ENCODE measurements around the gene SLC5A8. TPM values are rescaled to one million over a fixed set of nuclear protein-coding genes. Genes with fewer than 3 reads are reported as not detected.

Gene SLC5A8
- polyA plus RNA-seq, 3 donors: not detected

- TF ChIP-seq, protein P1, sequence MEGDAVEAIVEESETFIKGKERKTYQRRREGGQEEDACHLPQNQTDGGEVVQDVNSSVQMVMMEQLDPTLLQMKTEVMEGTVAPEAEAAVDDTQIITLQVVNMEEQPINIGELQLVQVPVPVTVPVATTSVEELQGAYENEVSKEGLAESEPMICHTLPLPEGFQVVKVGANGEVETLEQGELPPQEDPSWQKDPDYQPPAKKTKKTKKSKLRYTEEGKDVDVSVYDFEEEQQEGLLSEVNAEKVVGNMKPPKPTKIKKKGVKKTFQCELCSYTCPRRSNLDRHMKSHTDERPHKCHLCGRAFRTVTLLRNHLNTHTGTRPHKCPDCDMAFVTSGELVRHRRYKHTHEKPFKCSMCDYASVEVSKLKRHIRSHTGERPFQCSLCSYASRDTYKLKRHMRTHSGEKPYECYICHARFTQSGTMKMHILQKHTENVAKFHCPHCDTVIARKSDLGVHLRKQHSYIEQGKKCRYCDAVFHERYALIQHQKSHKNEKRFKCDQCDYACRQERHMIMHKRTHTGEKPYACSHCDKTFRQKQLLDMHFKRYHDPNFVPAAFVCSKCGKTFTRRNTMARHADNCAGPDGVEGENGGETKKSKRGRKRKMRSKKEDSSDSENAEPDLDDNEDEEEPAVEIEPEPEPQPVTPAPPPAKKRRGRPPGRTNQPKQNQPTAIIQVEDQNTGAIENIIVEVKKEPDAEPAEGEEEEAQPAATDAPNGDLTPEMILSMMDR (IDR thresholded peaks at IDR 0.05): no peak
- no peak overlapping the region for H3K27ac ChIP-seq (ENCODE audit: low read depth in 1 of 2, low read length in 2 of 2)
- intact Hi-C loops (cut with micrococcal nuclease): no loop called here
- no peaks in the 10 kb centered on the region for H3K27me3 ChIP-seq (ENCODE audit: control insufficient read depth in 2 of 2, insufficient read depth in 2 of 2, low read length in 2 of 2)
- no peaks in the 10 kb centered on the region for H3K9me3 ChIP-seq (replicated peaks in 1 of 2; ENCODE audit: control insufficient read depth in 1 of 2, insufficient read depth in 1 of 2, low read length in 2 of 2)
- H3K79me2 ChIP-seq (ENCODE audit: insufficient read depth, low read length): no peaks in the 10 kb centered on the region
- H2AFZ ChIP-seq (ENCODE audit: insufficient read depth, low read depth, low read length, poor library complexity, severe bottlenecking): no peak overlapping the region
- Mint-ChIP-seq H3K27me3 (ENCODE audit: low read depth in 3 of 3) (peaks cover 0 to 2% (median 2%) of the 10 kb centered on the region in 3 donors), H3K4me3 (no peak overlapping the region), H3K9me3 (no peaks in the 10 kb centered on the region), H3K36me3 (no peaks in the 10 kb centered on the region), H3K4me1 (peaks cover 2% of the 10 kb centered on the region), H3K27ac (no peak overlapping the region)
- H4K20me1 ChIP-seq (ENCODE audit: insufficient read depth, low read length): no peaks in the 10 kb centered on the region
- H3K36me3 ChIP-seq (replicated peaks in 1 of 2; ENCODE audit: control insufficient read depth in 1 of 2, insufficient read depth in 2 of 2, low read length in 2 of 2): no peaks in the 10 kb centered on the region
- no peak overlapping the region for H3K4me3 ChIP-seq (replicated peaks in 1 of 3; ENCODE audit: low read depth in 2 of 3, low read length in 3 of 3)
- WGBS (ENCODE audit: insufficient coverage): 40% methylated on average over 1 of the region's 2 CpGs
- no peak overlapping the region for H3K9ac ChIP-seq (ENCODE audit: insufficient read depth, low read length, poor library complexity, severe bottlenecking)
- H3K4me1 ChIP-seq (ENCODE audit: control insufficient read depth in 1 of 2, insufficient read depth in 2 of 2, low read length in 2 of 2): no peaks in the 10 kb centered on the region
- H3K4me2 ChIP-seq (replicated peaks; ENCODE audit: extremely low read depth, low read length, poor library complexity, severe bottlenecking): no peak overlapping the region
- DNase-seq: no peak
Observed at GRCh38 chr12:101181776-101182175, 28.3 kb downstream of the SLC5A8 start.

DNA sequence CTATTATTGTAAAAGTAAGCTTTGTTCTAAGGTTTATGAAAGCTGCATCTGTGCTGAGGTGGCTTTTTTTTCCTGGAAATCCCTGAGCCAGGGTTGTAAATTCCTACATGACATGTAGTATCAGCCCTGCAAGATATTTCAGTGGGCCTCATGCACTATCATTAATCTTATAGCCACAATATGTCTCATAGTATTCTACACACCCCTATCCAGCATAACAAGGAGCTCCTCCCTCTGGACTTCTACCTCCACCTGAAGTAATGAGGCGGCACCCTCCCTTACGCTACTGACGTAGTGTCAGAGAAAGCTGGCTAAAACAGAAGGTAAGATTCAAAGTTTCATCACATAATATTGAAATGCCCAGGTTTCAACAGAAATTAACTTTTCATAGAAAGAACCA lies 35.5 kb downstream of the SLC5A8 start:
- intact Hi-C loops (cut with micrococcal nuclease): no loop called here
- Mint-ChIP-seq H3K27me3 (ENCODE audit: low read depth in 3 of 3) (peaks cover 2 to 4% (median 3%) of the 10 kb centered on the region in 3 donors), H3K36me3 (no peaks in the 10 kb centered on the region), H3K27ac (no peak overlapping the region), H3K4me1 (no peaks in the 10 kb centered on the region), H3K4me3 (no peak overlapping the region), H3K9me3 (peaks cover 0 to 7% (median 0%) of the 10 kb centered on the region in 7 donors)
- H3K27ac ChIP-seq (ENCODE audit: low read depth in 1 of 2, low read length in 2 of 2): no peak overlapping the region
- H3K9me3 ChIP-seq (replicated peaks in 1 of 2; ENCODE audit: control insufficient read depth in 1 of 2, insufficient read depth in 1 of 2, low read length in 2 of 2): no peaks in the 10 kb centered on the region
- no peaks in the 10 kb centered on the region for H4K20me1 ChIP-seq (ENCODE audit: insufficient read depth, low read length)
- H3K36me3 ChIP-seq (replicated peaks in 1 of 2; ENCODE audit: control insufficient read depth in 1 of 2, insufficient read depth in 2 of 2, low read length in 2 of 2): no peaks in the 10 kb centered on the region
- H3K4me2 ChIP-seq (replicated peaks; ENCODE audit: extremely low read depth, low read length, poor library complexity, severe bottlenecking): no peak overlapping the region
- TF ChIP-seq, protein P1 (IDR thresholded peaks at IDR 0.05): no peak
- DNase-seq: no peak
- no peak overlapping the region for H2AFZ ChIP-seq (ENCODE audit: insufficient read depth, low read depth, low read length, poor library complexity, severe bottlenecking)
- no peaks in the 10 kb centered on the region for H3K79me2 ChIP-seq (ENCODE audit: insufficient read depth, low read length)
- no peak overlapping the region for H3K4me3 ChIP-seq (replicated peaks in 1 of 3; ENCODE audit: low read depth in 2 of 3, low read length in 3 of 3)
- no peak overlapping the region for H3K9ac ChIP-seq (ENCODE audit: insufficient read depth, low read length, poor library complexity, severe bottlenecking)
- H3K4me1 ChIP-seq (ENCODE audit: control insufficient read depth in 1 of 2, insufficient read depth in 2 of 2, low read length in 2 of 2): no peaks in the 10 kb centered on the region
- WGBS (ENCODE audit: insufficient coverage): no CpG with 5 or more reads among the region's 3 CpGs
- H3K27me3 ChIP-seq (ENCODE audit: control insufficient read depth in 2 of 2, insufficient read depth in 2 of 2, low read length in 2 of 2): no peaks in the 10 kb centered on the region

All from CD14-positive monocyte (primary cell).